HG03442 (cell line): ENCODE measurements around the gene WDR33.
A peak's percentile ranks its signal among the peaks of the same experiment; 100 is the strongest.
"Not testable (repeated sequence)": the region's sequence is repeated elsewhere in the genome, so short reads cannot be mapped to it uniquely, and the experiment has no call there.

Source experiments
- ATAC-seq: cut with Tn5 transposase; IDR thresholded peaks from one replicate; pipeline ENCODE4 v1.9.1; 2021; ENCODE audit warnings: mild to moderate bottlenecking, moderate library complexity; ENCODE audit not compliant: unreplicated experiment

The WDR33 gene

GRCh38 chr2:127810619-127811396 lies at the start of gene WDR33:
Gene WDR33, minus strand, starts transcription at chr2:127811171. Its CDS starts 40,190 bp downstream, at chr2:127770981.
- peak; percentile 97 for ATAC-seq

DNA sequence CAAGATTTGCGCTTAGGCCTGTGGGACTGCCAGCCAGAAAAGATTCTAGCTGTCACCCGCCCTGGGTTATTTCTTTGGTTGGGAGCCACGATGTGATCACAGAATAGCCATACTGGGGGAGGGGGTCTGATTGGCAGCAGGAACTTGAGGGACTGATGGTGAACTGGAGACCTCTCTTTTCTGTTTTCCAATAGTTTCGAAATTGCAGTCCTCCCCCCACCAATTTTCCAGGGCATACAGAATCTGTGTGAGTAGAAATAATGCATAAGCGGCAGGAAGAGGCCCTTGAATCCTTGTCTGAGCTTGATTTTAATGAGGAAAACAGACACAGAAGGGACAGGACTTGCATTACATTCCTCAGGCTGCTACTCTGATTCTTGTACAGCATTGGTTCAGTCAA lies 49.2 kb upstream of the WDR33 start:
- ATAC-seq = no peak

DNA sequence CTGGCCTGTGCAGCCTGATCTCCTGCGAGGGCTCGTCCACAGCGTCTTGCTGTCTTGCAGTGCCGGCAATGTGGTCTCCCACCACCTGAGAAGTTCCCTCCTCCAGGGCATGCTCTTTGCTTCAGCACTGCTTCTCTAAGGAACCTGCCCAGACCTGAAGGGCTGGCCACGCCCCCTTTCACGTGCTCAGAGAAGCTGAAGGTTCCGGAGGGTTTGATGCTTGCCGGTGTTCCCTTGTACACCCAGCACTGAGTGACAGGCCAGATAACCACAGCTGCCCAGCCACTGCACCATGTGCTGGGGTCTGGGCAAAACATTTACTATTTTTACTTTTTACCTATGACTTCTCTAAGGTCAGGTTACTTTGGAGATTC lies 48.7 kb upstream of the WDR33 start:
- no peak for ATAC-seq

GRCh38 chr2:127857265-127857808 lies 46.4 kb upstream of the WDR33 start:
- ATAC-seq = no peak

GRCh38 chr2:127853671-127854070 lies 42.7 kb upstream of the WDR33 start:
- ATAC-seq = no peak

DNA sequence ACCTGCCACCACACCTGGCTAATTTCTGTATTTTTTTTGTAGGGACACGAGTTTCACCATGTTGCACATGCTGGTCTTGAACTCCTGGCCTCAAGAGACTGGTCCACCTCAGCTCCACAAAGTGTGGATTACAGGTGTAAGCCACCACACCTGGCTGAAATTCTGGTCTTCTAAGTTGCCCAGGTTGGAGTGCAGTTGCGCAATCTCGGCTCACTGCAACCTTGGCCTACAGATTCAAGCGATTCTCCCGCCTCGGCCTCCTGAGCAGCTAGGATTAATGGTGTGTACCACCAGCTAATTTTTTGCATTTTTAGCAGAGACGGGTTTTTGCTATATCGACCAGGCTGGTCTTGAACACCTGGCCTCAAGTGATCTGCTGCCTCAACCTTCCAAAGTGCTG lies 41.4 kb upstream of the WDR33 start:
- no peak for ATAC-seq

- ATAC-seq = no peak
Observed at GRCh38 chr2:127847931-127848330, 37.0 kb upstream of the WDR33 start.

GRCh38 chr2:127844973-127845372 lies 34.0 kb upstream of the WDR33 start:
- ATAC-seq = no peak

DNA sequence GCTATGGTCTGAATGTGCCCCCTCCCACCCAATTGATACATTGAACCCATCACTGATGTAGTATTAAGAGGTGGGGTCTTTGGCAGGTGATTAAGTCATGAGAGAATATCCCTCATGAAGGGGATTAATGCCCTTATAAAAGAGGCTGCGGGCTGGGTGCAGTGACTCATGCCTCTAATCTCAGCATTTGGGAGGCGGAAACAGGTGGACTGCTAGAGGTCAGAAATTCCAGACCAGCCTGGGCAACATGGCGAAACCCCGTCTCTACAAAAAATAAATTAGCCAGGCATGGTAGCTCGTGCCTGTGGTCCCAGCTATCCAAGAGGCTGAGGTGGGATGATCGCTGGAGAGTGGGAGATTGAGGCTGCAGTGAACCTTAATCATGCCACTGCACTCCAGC lies 32.7 kb upstream of the WDR33 start:
- ATAC-seq = no peak

DNA sequence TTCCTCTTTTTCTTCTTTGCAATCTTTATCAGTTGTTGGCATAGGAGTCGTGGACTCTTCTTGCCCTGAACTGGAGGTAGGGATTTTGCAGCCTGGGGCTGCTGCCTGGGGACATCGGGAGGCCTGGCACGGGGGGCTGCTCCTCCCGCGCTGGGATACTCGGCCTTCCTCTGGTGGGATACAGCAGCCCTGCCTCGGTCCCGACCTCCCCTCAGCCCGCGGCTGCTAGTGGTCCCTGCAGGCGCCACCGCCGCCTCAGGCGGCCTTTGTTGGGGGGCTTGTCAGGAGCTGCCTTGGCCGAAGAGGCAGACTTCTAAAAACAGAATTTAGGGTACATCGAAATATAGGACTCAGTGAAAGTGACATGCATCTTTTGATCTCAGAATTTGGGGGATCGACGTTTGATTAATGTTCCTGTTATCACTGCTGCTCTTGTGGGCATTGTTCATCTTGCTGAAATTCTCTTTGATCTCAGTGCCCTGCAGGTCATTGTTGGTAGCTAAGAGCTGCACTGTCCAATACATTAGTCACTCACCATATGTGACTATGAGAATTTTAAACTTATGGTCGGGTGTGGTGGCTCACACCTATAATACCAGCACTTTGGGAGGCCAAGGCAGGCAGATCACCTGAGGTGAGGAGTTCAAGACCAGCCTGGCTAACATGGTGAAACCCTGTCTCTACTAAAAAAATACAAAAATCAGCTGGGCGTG lies 30.7 kb upstream of the WDR33 start:
- ATAC-seq = no peak

- ATAC-seq = no peak
Observed at GRCh38 chr2:127840893-127841292, 29.9 kb upstream of the WDR33 start.

DNA sequence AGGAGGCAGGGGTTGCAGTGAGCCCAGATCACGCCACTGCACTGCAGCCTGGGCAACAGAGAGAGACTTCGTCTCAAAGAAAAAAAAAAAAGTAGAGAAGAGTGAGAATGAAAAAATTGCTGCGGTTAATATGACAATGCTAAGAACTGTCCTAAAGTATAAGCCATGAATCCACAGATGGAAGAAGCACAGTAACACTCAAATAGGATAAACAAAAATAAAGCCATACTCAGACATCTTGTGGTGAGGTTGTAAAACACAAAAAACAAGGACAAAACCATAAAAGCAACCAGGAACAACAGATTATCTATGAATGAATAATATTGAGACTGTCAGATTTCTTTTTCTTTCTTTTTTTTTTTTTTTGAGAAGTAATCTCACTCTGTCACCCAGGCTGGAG lies 24.0 kb upstream of the WDR33 start:
- ATAC-seq = no peak

GRCh38 chr2:127829845-127830246 lies 18.9 kb upstream of the WDR33 start:
- ATAC-seq = peak; percentile 99

GRCh38 chr2:127826708-127827107 lies 15.7 kb upstream of the WDR33 start:
- not testable (repeated sequence) for ATAC-seq

GRCh38 chr2:127826047-127826446 lies 15.1 kb upstream of the WDR33 start:
- no peak for ATAC-seq

GRCh38 chr2:127820080-127820668 lies 9.2 kb upstream of the WDR33 start:
- no peak for ATAC-seq

DNA sequence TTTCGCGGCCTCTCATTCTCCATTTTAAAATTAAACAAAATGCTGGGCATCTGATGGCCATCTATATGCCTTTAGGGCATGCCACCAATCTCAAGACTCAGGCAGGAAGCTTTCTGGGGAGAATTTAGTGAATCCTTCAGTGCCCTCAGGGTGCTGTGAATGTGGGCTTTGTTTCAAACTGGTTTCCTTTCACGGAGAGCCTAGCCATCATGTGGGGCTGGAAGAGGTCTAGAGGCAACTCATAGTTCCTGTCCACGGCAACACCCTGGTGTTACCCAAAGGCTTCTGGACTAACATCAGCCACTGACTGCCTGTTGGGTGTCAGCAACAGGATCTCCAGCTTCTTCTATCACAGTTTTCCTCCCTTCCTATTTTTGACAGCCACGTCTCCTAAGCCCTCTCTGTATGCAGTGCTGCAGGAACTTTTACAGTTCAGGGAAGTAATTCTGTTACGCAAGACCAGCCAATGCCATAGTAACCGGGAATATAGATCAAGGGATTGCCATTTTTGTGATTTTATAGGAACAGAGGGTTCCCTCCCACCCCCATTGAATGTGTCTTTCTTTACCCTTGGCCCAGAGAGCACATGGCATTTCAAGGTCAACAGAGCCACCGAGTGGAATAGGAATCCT lies 7.9 kb upstream of the WDR33 start:
- no peak for ATAC-seq

GRCh38 chr2:127818241-127818640 lies 7.3 kb upstream of the WDR33 start:
- no peak for ATAC-seq

DNA sequence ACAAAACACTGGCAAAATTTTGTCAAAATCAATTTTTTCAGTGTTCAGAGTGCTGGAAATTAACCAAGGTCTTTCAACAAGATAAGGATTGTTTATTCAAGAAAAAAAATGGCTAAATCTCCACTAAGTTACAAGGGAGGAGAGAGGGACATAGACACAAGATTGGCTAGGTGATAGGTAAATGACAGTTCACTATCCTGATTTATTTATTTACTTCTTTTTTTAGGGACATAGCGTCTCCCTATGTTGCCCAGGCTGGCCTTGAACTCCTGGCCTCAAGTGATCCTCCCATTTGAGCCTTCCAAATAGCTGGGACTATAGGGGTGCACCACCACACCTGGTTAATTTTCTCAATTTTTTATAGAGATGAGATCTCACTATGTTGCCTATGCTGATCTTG lies 3.7 kb upstream of the WDR33 start:
- ATAC-seq = no peak

GRCh38 chr2:127812441-127812840 lies 1.5 kb upstream of the WDR33 start:
- ATAC-seq = not testable (repeated sequence)
